ENCODE data around the gene SDCCAG8.
"Not testable (repeated sequence)": the region's sequence is repeated elsewhere in the genome, so short reads cannot be mapped to it uniquely, and the experiment has no call there.

Gene SDCCAG8

GRCh38 chr1:243287123-243287460, 31.3 kb downstream of the SDCCAG8 start:
- no peak for DNase-seq

GRCh38 chr1:243287652-243288051, 31.8 kb downstream of the SDCCAG8 start:
- no peak for DNase-seq

GRCh38 chr1:243288062-243288461, 32.2 kb downstream of the SDCCAG8 start:
- no peak for DNase-seq

DNA sequence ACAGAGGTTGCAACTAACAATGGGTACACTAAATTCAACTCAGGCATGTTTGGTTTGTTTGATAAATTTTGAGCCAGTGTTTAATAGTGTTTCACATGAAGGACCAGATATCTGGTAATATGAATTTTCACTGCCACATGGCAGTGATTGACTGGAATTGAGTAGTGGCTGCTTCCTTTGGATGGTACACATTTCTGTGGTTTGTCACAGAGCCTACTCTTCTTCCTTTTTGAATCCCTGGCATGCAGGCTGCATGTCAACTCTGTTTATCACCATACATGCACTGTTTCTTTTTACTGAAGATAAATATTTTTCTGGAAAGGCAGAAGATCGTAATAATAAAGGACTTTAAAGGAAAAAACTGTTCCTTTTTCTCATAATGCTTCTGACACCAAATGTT, 35.5 kb downstream of the SDCCAG8 start:
- DNase-seq: no peak

DNA sequence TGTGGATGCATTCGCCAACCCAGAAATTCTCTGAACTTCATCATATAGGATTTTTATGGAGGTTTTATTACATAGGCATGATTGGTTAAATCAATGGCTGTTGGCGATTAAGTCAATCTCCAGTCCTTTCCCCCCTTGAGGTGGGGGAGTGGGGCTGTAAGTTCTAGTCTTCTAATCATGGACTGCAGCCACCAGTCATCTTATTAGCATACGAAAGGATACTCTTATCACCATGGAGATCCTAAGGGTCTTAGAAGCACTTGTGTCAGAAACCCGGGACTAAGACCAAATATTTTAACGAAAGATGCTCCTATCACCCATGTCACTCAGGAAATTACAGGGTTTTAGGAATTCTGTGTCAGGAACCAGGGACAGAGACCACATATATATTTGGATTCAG, 36.3 kb downstream of the SDCCAG8 start:
- no peak for DNase-seq

GRCh38 chr1:243293941-243294722, 38.3 kb downstream of the SDCCAG8 start:
- DNase-seq: no peak

DNA sequence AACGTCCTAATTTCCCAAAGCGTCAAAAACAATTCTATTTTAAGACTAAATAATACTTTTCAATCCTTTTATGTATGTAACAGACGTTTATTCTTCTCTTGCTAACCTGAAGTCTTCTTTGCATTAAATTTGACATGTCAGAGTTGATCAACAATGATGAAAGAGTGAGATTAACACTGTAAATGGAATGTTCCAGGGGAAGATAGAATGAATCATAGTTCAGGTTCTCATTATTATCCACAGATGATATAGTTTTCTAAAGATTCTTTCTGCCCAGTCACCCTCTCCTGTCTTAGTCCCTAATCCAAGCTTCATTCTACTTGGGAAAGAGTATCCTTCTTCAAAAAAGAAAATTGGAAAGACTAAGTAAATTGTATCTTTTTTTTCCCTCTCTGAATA, 38.9 kb downstream of the SDCCAG8 start:
- DNase-seq: no peak

GRCh38 chr1:243299069-243299468, 43.2 kb downstream of the SDCCAG8 start:
- no peak for DNase-seq

DNA sequence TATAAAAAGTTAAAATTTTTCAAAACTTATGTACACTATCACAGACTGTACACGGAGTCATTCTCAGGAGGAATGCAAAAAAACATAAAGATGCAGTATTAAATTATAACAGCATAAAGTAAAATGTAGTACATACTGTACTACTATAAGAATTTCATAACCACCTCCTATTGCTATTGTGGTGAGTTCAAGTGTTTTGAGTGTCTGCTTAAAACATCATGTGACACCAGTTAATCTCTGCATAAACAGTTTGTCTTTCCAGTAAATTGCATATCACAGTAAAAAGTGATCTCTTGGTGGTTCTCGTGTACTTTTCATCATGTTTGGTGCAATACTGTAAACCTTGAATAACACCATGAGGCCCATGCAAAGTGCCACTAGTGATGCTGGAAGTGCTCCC, 45.2 kb downstream of the SDCCAG8 start:
- no peak for DNase-seq

GRCh38 chr1:243311809-243312208, 56.0 kb downstream of the SDCCAG8 start:
- DNase-seq: no peak

DNA sequence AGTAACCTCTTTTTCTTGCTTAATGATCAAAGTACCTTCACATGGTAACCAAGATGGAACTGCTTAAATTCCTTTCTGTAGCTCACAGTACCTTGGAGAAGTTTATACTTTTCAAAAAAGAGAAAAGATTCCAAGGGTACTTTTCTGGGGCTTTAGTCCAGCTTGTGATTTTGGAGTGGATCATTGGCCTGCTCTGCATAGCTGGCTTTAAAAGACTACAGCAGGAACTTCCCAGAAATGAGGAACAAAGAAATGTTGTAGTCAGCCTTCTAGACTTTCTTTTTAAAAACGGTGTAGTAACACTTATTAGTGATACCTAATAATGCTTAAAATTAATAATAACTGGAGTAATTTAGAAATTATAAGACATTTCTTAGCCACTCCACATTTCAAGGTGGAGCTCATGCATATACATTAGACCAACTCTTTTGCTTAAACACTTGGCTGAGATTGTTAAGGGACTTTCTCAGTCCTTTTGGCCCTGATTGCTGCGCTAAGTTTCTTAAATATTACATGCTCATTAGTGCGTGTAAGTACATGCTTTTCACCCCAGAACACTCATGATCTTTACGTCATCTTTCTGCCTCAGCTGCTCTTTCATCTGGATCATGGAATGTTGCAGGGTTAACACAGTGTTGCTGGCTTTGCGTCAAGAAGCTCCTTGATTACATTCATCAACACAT, 57.3 kb downstream of the SDCCAG8 start:
- DNase-seq: no peak

DNA sequence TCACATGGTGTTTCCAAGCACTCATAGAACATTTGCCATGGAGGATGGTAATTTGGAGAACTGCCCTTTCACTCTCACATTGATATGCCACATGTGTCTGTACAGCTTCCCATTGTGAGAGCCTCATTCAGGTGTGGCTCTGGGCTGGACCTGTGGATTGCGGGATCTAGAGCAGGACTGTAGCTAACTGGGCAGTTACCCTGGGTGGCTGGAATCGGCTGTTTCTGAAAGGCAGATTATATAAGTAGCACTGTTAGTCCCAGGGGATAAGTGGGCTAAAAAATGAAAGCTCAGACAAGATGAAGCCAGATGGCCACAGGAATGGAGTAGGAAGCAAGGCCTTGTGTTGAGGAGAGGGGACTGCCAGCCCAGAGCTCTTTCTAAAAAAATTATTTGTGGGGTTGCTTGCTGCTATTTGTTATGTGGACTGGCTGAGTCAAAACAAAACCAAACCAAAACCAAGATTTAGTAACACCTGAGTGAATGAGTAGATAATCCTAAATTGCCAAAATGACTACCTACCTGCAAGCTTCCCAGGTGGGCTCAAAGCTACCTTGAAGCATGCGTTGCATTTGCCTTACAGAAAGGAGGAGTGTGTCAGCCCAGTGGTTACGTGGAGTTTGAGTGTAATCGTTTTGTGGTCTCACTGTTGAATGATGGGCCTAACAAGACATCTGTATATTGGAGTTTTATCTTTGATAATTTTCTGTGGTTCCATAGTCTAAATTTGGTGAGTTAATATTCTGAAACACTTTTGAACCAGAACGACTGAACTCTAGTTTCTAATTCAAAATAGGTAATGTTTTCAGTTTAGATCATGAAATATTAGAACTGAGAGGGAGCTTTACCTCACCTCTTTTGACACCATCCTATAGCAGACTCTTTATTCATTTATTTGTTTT, 58.0 kb downstream of the SDCCAG8 start:
- no peak for DNase-seq

DNA sequence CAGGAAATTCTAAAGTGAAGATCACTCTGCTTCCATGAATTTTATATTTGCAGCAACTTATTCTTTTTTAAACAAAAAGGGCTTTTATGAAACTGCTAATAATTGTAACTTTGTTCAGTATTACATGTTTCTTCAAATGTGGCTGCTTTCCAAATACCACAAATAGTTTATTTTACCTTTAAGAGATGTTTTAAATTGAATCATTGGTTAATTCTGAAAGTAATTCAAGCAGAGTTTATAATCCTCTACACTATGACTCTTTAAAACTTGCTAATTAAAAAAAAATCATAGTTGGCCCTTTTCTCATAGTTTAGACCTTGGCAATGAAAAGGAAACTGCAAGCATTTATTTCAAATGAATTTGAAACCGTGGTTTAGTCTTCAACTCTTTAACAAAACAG, 59.6 kb downstream of the SDCCAG8 start:
- DNase-seq: no peak

DNA sequence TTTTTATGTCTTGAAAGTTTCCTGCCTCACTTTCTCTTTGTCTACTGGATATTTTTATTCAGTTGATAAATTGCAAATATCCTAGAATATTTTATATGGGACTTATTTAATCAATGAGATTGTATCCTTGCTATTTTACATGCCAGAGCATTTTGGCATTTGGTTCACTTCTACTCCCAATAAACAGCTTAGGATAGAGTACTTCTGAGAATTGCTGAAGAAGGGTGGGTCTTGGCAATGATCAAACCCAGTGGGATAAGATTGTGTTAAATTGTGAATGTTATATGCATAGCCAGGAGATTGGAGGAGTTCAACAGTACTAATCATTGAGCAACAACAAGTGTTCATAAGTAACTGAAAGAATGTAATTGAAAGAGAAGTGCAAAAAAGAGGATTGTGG, 60.1 kb downstream of the SDCCAG8 start:
- DNase-seq: no peak

GRCh38 chr1:243316366-243316989, 60.6 kb downstream of the SDCCAG8 start:
- DNase-seq: no peak

DNA sequence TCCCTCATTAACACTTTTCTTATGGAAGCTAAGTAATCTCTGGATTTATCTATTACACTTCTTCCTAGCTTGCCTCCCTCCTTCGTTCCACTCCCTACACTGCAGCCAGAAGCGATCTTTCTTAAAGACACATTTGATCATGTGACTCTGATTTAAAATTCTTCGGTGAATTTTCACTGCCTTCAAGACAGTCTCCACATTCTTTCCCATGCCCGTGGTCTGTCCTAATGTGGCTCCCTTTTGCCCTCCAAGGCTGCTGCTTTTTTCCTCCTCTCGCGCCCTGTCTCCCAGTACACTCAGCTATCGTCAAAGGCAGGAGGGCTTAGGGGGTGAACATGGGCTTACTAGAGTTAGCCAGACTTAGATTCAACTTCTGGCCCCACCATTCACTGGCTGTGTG, 64.4 kb downstream of the SDCCAG8 start:
- DNase-seq: no peak

- no peak for DNase-seq
Measured at GRCh38 chr1:243322326-243322725, 66.5 kb downstream of the SDCCAG8 start.

DNA sequence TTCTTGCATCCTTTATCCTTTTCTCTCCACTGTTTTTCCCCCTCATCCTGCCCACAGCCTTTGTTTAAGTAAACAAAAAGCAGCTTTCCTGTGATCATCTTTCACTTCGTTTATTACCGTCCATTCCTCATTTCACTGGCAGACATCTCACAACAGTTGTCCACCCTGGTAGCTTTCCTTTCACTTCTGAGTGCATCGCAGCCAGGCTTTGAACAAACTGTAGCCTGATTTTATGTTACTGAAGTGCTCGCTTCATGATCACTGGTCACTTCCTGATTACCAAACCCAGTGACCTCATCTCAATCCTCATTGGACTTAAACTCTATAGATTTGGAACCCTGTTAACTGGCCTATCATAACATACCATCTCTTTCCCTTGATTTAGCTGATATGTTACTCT, 67.7 kb downstream of the SDCCAG8 start:
- DNase-seq: no peak

DNA sequence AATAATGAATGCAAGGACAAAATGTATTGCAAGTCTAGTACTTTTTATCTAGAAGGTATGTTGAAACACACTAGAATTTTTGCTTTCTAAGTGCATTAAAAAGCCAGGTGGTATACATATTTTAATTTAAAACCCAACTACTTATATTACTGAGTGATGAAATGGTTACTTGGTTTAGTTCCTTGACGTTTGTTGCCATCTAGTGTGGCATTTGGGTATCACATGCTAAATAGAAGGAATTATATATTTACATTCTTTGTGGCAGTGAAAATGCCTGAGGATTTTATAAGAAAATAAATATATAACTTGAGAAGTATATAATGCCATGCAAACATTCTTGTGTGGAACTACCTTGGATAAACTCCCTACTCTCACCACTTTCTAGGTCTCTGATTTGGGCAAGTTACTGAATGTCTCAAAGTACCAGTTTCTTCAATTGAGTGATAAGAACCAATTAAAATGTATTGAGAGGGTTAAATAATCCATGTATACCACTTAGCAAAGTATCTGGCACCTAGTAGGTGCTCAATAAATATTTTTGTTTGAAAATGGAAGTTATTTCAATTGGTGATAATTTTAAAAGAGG, 69.6 kb downstream of the SDCCAG8 start:
- DNase-seq: peak; percentile 32

- DNase-seq: no peak
Measured at GRCh38 chr1:243332440-243332839, 76.6 kb downstream of the SDCCAG8 start.

DNA sequence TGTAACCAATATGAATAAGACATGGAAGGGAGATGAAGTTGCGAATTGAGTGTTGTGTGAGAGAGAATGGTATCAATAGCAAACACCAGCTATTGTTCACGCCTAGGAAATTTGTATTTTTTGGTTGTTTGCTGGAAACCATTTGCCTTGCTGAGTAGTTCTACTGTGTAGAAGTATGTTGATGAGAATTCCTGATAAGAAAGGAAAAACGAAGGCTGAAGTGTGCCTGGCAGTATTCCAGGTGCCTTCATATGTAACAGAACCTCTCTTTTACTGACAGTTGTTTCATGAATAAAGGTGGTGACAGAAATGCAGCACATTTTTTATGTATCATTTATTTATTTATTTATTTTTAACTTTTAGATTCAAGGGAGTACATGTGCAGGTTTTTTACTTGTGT, 79.5 kb downstream of the SDCCAG8 start:
- no peak for DNase-seq

GRCh38 chr1:243336163-243336562, 80.3 kb downstream of the SDCCAG8 start:
- DNase-seq: no peak

GRCh38 chr1:243338848-243339247, 83.0 kb downstream of the SDCCAG8 start:
- DNase-seq: not testable (repeated sequence)

All from SHP77 treated with DMSO at 0.1 percent for 48 hours (cell line).